CD14-positive monocyte (primary cell): ENCODE measurements around the gene GJC1. TPM values are rescaled to one million over a fixed set of nuclear protein-coding genes. Genes with fewer than 3 reads are reported as not detected.

Source experiments
- DNase-seq, 3 donors: peaks; one replicate each; pipeline ENCODE4 v3.0.0-alpha.2; 2011 to 2022
- H2AFZ ChIP-seq: 2 replicates; pipeline ENCODE4 v1.6.0; 2012; ENCODE audit warnings: mild to moderate bottlenecking, low read depth, low read length, inconsistent platforms; ENCODE audit not compliant: insufficient read depth, poor library complexity, severe bottlenecking
- H3K27ac ChIP-seq, 2 donors: 1 replicate in 1 of 2; 2 replicates in 1 of 2; pipeline ENCODE4 v1.5.1; 2012 to 2013; ENCODE audit warnings: low read length in 2 of 2, control low read depth in 1 of 2, inconsistent platforms in 1 of 2, low read depth in 1 of 2, mild to moderate bottlenecking in 1 of 2
- H3K27me3 ChIP-seq, 2 donors: one replicate each; pipeline versions ENCODE4 v1.6.0 to v1.6.1; 2011 to 2013; ENCODE audit warnings: low read length in 2 of 2; ENCODE audit not compliant: control insufficient read depth in 2 of 2, insufficient read depth in 2 of 2
- H3K36me3 ChIP-seq, 2 donors: replicated peaks in 1 of 2; 1 replicate in 1 of 2; 2 replicates in 1 of 2; pipeline versions ENCODE4 v1.5.1 to v1.6.1; 2012 to 2013; ENCODE audit warnings: low read length in 2 of 2, control low read depth in 1 of 2, inconsistent platforms in 1 of 2, mild to moderate bottlenecking in 1 of 2; ENCODE audit not compliant: insufficient read depth in 2 of 2, control insufficient read depth in 1 of 2
- H3K4me1 ChIP-seq, 2 donors: 1 replicate in 1 of 2; 2 replicates in 1 of 2; pipeline versions ENCODE4 v1.5.1 to v1.6.1; 2012 to 2013; ENCODE audit warnings: low read length in 2 of 2, control low read depth in 1 of 2, inconsistent platforms in 1 of 2, mild to moderate bottlenecking in 1 of 2, moderate library complexity in 1 of 2; ENCODE audit not compliant: insufficient read depth in 2 of 2, control insufficient read depth in 1 of 2
- H3K4me2 ChIP-seq: replicated peaks from 2 replicates; pipeline ENCODE3; 2012; ENCODE audit warnings: low read length, moderate library complexity, mild to moderate bottlenecking; ENCODE audit not compliant: poor library complexity, severe bottlenecking; ENCODE audit errors: extremely low read depth
- H3K4me3 ChIP-seq, 3 experiments: fragments of 200-600 bp in 1 of 3; sonication (generic) in 1 of 3; replicated peaks in 1 of 3; 1 replicate in 2 of 3; 2 replicates in 1 of 3; pipeline ENCODE4 v1.5.1; 2011 to 2013; ENCODE audit warnings: low read length in 3 of 3, mild to moderate bottlenecking in 3 of 3, control low read depth in 2 of 3, low read depth in 2 of 3, inconsistent platforms in 1 of 3, moderate library complexity in 1 of 3
- H3K79me2 ChIP-seq: 2 replicates; pipeline ENCODE4 v1.6.0; 2012; ENCODE audit warnings: mild to moderate bottlenecking, control low read depth, inconsistent platforms, low read length, moderate library complexity; ENCODE audit not compliant: insufficient read depth
- H3K9ac ChIP-seq: 2 replicates; pipeline ENCODE4 v1.6.0; 2017; ENCODE audit warnings: low read length, mild to moderate bottlenecking; ENCODE audit not compliant: insufficient read depth, poor library complexity, severe bottlenecking
- H3K9me3 ChIP-seq, 2 donors: replicated peaks in 1 of 2; 1 replicate in 1 of 2; 2 replicates in 1 of 2; pipeline versions ENCODE4 v1.5.1 to v1.6.1; 2012 to 2013; ENCODE audit warnings: low read length in 2 of 2, control low read depth in 1 of 2; ENCODE audit not compliant: control insufficient read depth in 1 of 2, insufficient read depth in 1 of 2
- H4K20me1 ChIP-seq: 2 replicates; pipeline ENCODE4 v1.6.0; 2012; ENCODE audit warnings: mild to moderate bottlenecking, low read length, control low read depth, moderate library complexity; ENCODE audit not compliant: insufficient read depth
- H3K27ac Mint-ChIP-seq, 7 donors: one replicate each; pipeline ENCODE4 v1.8.0; 2020; ENCODE audit warnings: mild to moderate bottlenecking in 7 of 7, mixed read lengths in 7 of 7, moderate library complexity in 6 of 7, inconsistent platforms in 2 of 7
- H3K27me3 Mint-ChIP-seq, 3 donors: one replicate each; pipeline ENCODE4 v1.8.0; 2021 to 2022; ENCODE audit warnings: low read depth in 3 of 3, mild to moderate bottlenecking in 3 of 3, mixed read lengths in 3 of 3, moderate library complexity in 3 of 3, inconsistent platforms in 1 of 3
- H3K36me3 Mint-ChIP-seq, 2 donors: one replicate each; pipeline ENCODE4 v1.8.0; 2020; ENCODE audit warnings: mixed read lengths in 2 of 2, inconsistent platforms in 1 of 2, mild to moderate bottlenecking in 1 of 2
- H3K4me1 Mint-ChIP-seq: one replicate; pipeline ENCODE4 v1.8.0; 2020; ENCODE audit warnings: mild to moderate bottlenecking, mixed read lengths
- H3K4me3 Mint-ChIP-seq, 2 donors: one replicate each; pipeline ENCODE4 v1.8.0; 2020; ENCODE audit warnings: mild to moderate bottlenecking in 2 of 2, mixed read lengths in 2 of 2, moderate library complexity in 1 of 2
- H3K9me3 Mint-ChIP-seq, 7 donors: one replicate each; pipeline ENCODE4 v1.8.0; 2020 to 2022; ENCODE audit warnings: mixed read lengths in 7 of 7, mild to moderate bottlenecking in 6 of 7, moderate library complexity in 6 of 7, inconsistent platforms in 2 of 7
- CTCF ChIP-seq: fragments of 200-600 bp; IDR thresholded peaks from one replicate; pipeline ENCODE4 v1.8.0; 2022; ENCODE audit warnings: antibody characterized with exemption, mild to moderate bottlenecking
- WGBS: methylation state at CpG from one replicate; pipeline ENCODE4 v1.1.5; 2013; ENCODE audit warnings: missing lambda C conversion rate; ENCODE audit not compliant: insufficient coverage; 5-methylcytosine and 5-hydroxymethylcytosine counted together
- intact Hi-C, 2 donors: fragments of 100-400 bp; cut with micrococcal nuclease; formaldehyde crosslinking; loops; one replicate each; pipeline versions ENCODE4 v1.15.0 to v1.15.1; 2023
- polyA plus RNA-seq, 3 donors: library from polyadenylated mRNA; depleted of rRNA in 1 of 3; unstranded in 2 of 3; stranded (reverse) in 1 of 3; fragments of 300-500 nt in 2 of 3; fragments of >200 nt in 1 of 3; fragmentation: Illumina TruSeq in 2 of 3; gene quantifications; 1 replicate in 2 of 3; 2 replicates in 1 of 3; pipeline ENCODE4 v1.2.3, GENCODE V29; 2012 to 2021

GJC1 gene
- polyA plus RNA-seq, 3 donors: not detected

GRCh38 chr17:44749980-44750318 is 80.1 kb downstream of the GJC1 start:
- H3K27ac ChIP-seq: no peak overlapping the region
- WGBS: 92% methylated on average over 5 of the region's 9 CpGs
- no peak for TF ChIP-seq CTCF
- Mint-ChIP-seq H3K27me3 (peaks cover 0 to 5% (median 1%) of the 10 kb centered on the region in 3 donors), H3K4me3 (no peak overlapping the region), H3K36me3 (peaks cover 47 to 52% of the 10 kb centered on the region in 2 donors), H3K9me3 (peaks cover 0 to 3% (median 0%) of the 10 kb centered on the region in 7 donors), H3K27ac (peak overlapping the region in 1 of 7 donors; percentile 36), H3K4me1 (no peaks in the 10 kb centered on the region)
- no peak overlapping the region for H3K9ac ChIP-seq
- intact Hi-C loops: no loop called here
- no peak for DNase-seq
- H2AFZ ChIP-seq: no peak overlapping the region
- peaks cover 35 to 51% of the 10 kb centered on the region in 2 donors for H3K36me3 ChIP-seq
- no peaks in the 10 kb centered on the region for H4K20me1 ChIP-seq
- no peaks in the 10 kb centered on the region for H3K4me1 ChIP-seq
- H3K9me3 ChIP-seq: no peaks in the 10 kb centered on the region
- H3K4me3 ChIP-seq: no peak overlapping the region
- H3K79me2 ChIP-seq: no peaks in the 10 kb centered on the region
- no peak overlapping the region for H3K4me2 ChIP-seq
- H3K27me3 ChIP-seq: no peaks in the 10 kb centered on the region

GRCh38 chr17:44749076-44749979 is 80.8 kb downstream of the GJC1 start:
- Mint-ChIP-seq H3K4me1 (no peaks in the 10 kb centered on the region), H3K27ac (peak overlapping the region in 1 of 7 donors; percentile 36), H3K9me3 (peaks cover 0 to 3% (median 0%) of the 10 kb centered on the region in 7 donors), H3K4me3 (no peak overlapping the region), H3K36me3 (peaks cover 47 to 55% of the 10 kb centered on the region in 2 donors), H3K27me3 (peaks cover 0 to 5% (median 1%) of the 10 kb centered on the region in 3 donors)
- H3K9ac ChIP-seq: no peak overlapping the region
- no peak for TF ChIP-seq CTCF
- H3K36me3 ChIP-seq: peaks cover 35 to 55% of the 10 kb centered on the region in 2 donors
- H3K4me1 ChIP-seq: no peaks in the 10 kb centered on the region
- H3K4me3 ChIP-seq: no peak overlapping the region
- H3K4me2 ChIP-seq: no peak overlapping the region
- no peak overlapping the region for H3K27ac ChIP-seq
- intact Hi-C loops: no loop called here
- H3K27me3 ChIP-seq: no peaks in the 10 kb centered on the region
- H3K9me3 ChIP-seq: no peaks in the 10 kb centered on the region
- H2AFZ ChIP-seq: no peak overlapping the region
- DNase-seq: no peak
- no peaks in the 10 kb centered on the region for H3K79me2 ChIP-seq
- no peaks in the 10 kb centered on the region for H4K20me1 ChIP-seq
- 98% methylated on average over 19 of the region's 19 CpGs for WGBS

Other genes starting within 250 kb of the GJC1 start
- under 1 TPM in 2 of 3 donors, not detected in 1; 0.09 to 0.15 TPM for gene MEIOC, start 173.8 kb downstream of the GJC1 start, polyA plus RNA-seq
- gene CCDC43, start 140.5 kb downstream of the GJC1 start, polyA plus RNA-seq: 10 to 100 TPM in 2 of 3 donors, 1 to 10 TPM in 1; 6.9 to 19.7 (median 12.8) TPM
- gene DBF4B, start 121.6 kb downstream of the GJC1 start, polyA plus RNA-seq: 1 to 10 TPM in 1 of 3 donors, under 1 TPM in 2; 0.23 to 2.9 (median 0.34) TPM
- under 1 TPM in 1 of 3 donors, not detected in 2; 0.19 TPM for gene ADAM11, start 71.3 kb downstream of the GJC1 start, polyA plus RNA-seq
- not detected for gene HIGD1B, start 17.6 kb upstream of the GJC1 start, polyA plus RNA-seq
- gene EFTUD2, start 69.2 kb upstream of the GJC1 start, polyA plus RNA-seq: 100 to 1,000 TPM in 2 of 3 donors, 10 to 100 TPM in 1; 82.9 to 144 (median 104) TPM
- under 1 TPM; 0.03 to 0.33 (median 0.18) TPM for gene GFAP, start 85.2 kb upstream of the GJC1 start, polyA plus RNA-seq
- gene KIF18B, start 117.5 kb upstream of the GJC1 start, polyA plus RNA-seq: not detected
- not detected for gene C1QL1, start 138.0 kb upstream of the GJC1 start, polyA plus RNA-seq
- 1 to 10 TPM; 6.6 to 10.0 (median 8.7) TPM for gene DCAKD, start 221.3 kb upstream of the GJC1 start, polyA plus RNA-seq
- 10 to 100 TPM; 27.2 to 50.2 (median 45.1) TPM for gene NMT1, start 231.0 kb upstream of the GJC1 start, polyA plus RNA-seq